ENCODE data around the gene IMPACT. TPM values are rescaled to one million over a fixed set of nuclear protein-coding genes. Genes with fewer than 3 reads are reported as not detected.
A peak's percentile ranks its signal among the peaks of the same experiment; 100 is the strongest.

The IMPACT gene
- total and polyA plus RNA-seq, 2 of the 8 experiments (the other 6 are each of a cell fraction or from before 2014, with no cell fraction given) = 31.1 to 44.6 TPM

GRCh38 chr18:24397131-24397693 lies 29.3 kb upstream of the IMPACT start (continued):
- no peak for TF ChIP-seq CBX8 (IDR thresholded peaks at IDR 0.05; ENCODE audit: borderline replicate concordance, low read depth, low read length)
- TF ChIP-seq GTF2F1 (IDR thresholded peaks at IDR 0.05; ENCODE audit: borderline replicate concordance, low read depth, low read length) = no peak
- no peak for TF ChIP-seq FOSL1 (IDR thresholded peaks at IDR 0.05; ENCODE audit: insufficient read depth, low read depth, low read length)
- peak; percentile 96 for TF ChIP-seq ASH2L (IDR thresholded peaks at IDR 0.05; ENCODE audit: low read length)
- TF ChIP-seq, protein P1, sequence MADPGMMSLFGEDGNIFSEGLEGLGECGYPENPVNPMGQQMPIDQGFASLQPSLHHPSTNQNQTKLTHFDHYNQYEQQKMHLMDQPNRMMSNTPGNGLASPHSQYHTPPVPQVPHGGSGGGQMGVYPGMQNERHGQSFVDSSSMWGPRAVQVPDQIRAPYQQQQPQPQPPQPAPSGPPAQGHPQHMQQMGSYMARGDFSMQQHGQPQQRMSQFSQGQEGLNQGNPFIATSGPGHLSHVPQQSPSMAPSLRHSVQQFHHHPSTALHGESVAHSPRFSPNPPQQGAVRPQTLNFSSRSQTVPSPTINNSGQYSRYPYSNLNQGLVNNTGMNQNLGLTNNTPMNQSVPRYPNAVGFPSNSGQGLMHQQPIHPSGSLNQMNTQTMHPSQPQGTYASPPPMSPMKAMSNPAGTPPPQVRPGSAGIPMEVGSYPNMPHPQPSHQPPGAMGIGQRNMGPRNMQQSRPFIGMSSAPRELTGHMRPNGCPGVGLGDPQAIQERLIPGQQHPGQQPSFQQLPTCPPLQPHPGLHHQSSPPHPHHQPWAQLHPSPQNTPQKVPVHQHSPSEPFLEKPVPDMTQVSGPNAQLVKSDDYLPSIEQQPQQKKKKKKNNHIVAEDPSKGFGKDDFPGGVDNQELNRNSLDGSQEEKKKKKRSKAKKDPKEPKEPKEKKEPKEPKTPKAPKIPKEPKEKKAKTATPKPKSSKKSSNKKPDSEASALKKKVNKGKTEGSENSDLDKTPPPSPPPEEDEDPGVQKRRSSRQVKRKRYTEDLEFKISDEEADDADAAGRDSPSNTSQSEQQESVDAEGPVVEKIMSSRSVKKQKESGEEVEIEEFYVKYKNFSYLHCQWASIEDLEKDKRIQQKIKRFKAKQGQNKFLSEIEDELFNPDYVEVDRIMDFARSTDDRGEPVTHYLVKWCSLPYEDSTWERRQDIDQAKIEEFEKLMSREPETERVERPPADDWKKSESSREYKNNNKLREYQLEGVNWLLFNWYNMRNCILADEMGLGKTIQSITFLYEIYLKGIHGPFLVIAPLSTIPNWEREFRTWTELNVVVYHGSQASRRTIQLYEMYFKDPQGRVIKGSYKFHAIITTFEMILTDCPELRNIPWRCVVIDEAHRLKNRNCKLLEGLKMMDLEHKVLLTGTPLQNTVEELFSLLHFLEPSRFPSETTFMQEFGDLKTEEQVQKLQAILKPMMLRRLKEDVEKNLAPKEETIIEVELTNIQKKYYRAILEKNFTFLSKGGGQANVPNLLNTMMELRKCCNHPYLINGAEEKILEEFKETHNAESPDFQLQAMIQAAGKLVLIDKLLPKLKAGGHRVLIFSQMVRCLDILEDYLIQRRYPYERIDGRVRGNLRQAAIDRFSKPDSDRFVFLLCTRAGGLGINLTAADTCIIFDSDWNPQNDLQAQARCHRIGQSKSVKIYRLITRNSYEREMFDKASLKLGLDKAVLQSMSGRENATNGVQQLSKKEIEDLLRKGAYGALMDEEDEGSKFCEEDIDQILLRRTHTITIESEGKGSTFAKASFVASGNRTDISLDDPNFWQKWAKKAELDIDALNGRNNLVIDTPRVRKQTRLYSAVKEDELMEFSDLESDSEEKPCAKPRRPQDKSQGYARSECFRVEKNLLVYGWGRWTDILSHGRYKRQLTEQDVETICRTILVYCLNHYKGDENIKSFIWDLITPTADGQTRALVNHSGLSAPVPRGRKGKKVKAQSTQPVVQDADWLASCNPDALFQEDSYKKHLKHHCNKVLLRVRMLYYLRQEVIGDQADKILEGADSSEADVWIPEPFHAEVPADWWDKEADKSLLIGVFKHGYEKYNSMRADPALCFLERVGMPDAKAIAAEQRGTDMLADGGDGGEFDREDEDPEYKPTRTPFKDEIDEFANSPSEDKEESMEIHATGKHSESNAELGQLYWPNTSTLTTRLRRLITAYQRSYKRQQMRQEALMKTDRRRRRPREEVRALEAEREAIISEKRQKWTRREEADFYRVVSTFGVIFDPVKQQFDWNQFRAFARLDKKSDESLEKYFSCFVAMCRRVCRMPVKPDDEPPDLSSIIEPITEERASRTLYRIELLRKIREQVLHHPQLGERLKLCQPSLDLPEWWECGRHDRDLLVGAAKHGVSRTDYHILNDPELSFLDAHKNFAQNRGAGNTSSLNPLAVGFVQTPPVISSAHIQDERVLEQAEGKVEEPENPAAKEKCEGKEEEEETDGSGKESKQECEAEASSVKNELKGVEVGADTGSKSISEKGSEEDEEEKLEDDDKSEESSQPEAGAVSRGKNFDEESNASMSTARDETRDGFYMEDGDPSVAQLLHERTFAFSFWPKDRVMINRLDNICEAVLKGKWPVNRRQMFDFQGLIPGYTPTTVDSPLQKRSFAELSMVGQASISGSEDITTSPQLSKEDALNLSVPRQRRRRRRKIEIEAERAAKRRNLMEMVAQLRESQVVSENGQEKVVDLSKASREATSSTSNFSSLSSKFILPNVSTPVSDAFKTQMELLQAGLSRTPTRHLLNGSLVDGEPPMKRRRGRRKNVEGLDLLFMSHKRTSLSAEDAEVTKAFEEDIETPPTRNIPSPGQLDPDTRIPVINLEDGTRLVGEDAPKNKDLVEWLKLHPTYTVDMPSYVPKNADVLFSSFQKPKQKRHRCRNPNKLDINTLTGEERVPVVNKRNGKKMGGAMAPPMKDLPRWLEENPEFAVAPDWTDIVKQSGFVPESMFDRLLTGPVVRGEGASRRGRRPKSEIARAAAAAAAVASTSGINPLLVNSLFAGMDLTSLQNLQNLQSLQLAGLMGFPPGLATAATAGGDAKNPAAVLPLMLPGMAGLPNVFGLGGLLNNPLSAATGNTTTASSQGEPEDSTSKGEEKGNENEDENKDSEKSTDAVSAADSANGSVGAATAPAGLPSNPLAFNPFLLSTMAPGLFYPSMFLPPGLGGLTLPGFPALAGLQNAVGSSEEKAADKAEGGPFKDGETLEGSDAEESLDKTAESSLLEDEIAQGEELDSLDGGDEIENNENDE (IDR thresholded peaks at IDR 0.05; ENCODE audit: insufficient replicate concordance, low read length) = no peak
- TF ChIP-seq, protein P2, sequence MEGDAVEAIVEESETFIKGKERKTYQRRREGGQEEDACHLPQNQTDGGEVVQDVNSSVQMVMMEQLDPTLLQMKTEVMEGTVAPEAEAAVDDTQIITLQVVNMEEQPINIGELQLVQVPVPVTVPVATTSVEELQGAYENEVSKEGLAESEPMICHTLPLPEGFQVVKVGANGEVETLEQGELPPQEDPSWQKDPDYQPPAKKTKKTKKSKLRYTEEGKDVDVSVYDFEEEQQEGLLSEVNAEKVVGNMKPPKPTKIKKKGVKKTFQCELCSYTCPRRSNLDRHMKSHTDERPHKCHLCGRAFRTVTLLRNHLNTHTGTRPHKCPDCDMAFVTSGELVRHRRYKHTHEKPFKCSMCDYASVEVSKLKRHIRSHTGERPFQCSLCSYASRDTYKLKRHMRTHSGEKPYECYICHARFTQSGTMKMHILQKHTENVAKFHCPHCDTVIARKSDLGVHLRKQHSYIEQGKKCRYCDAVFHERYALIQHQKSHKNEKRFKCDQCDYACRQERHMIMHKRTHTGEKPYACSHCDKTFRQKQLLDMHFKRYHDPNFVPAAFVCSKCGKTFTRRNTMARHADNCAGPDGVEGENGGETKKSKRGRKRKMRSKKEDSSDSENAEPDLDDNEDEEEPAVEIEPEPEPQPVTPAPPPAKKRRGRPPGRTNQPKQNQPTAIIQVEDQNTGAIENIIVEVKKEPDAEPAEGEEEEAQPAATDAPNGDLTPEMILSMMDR (IDR thresholded peaks at IDR 0.05; ENCODE audit: control extremely low read depth in 1 of 3, insufficient read depth in 1 of 3, low read depth in 1 of 3, low read length in 3 of 3) = no peak
- no peak for TF ChIP-seq CTBP2 (IDR thresholded peaks at IDR 0.05; ENCODE audit: borderline replicate concordance, insufficient read depth, insufficient read length, low read length)
- TF ChIP-seq ZNF274 (IDR thresholded peaks at IDR 0.05; ENCODE audit: borderline replicate concordance, extremely low read depth, low read length) = no peak

Measured in H1 (cell line).